Ectodermal cell (in vitro differentiated cells): Measurements from ENCODE around the gene IGSF21.
"Not testable (repeated sequence)": the region's sequence is repeated elsewhere in the genome, so short reads cannot be mapped to it uniquely, and the experiment has no call there.

ENCODE experiments used
- H3K27ac ChIP-seq: 2 replicates; pipeline ENCODE4 v1.7.0; 2013; ENCODE audit warnings: mild to moderate bottlenecking, low read depth, low read length; ENCODE audit not compliant: insufficient read depth, poor library complexity, severe bottlenecking
- H3K27me3 ChIP-seq: 2 replicates; pipeline ENCODE4 v1.7.0; 2013; ENCODE audit warnings: mild to moderate bottlenecking, low read length; ENCODE audit not compliant: insufficient read depth, control insufficient read depth, poor library complexity, severe bottlenecking
- H3K36me3 ChIP-seq: one replicate; pipeline ENCODE4 v1.7.0; 2013; ENCODE audit warnings: low read length; ENCODE audit not compliant: control insufficient read depth, insufficient read depth
- H3K4me1 ChIP-seq: one replicate; pipeline ENCODE4 v1.7.0; 2013; ENCODE audit warnings: low read length; ENCODE audit not compliant: control insufficient read depth, insufficient read depth
- H3K4me3 ChIP-seq: 2 replicates; pipeline ENCODE4 v1.7.0; 2013; ENCODE audit warnings: low read depth, low read length, control low read depth; ENCODE audit not compliant: insufficient read depth
- H3K9me3 ChIP-seq: 2 replicates; pipeline ENCODE4 v1.7.0; 2013; ENCODE audit warnings: mild to moderate bottlenecking, low read length, moderate library complexity; ENCODE audit not compliant: control insufficient read depth
- WGBS, 2 experiments: methylation state at CpG; one replicate each; pipeline ENCODE4 v1.1.7; 2013; ENCODE audit warnings: missing lambda C conversion rate in 2 of 2; 5-methylcytosine and 5-hydroxymethylcytosine counted together

Gene IGSF21

GRCh38 chr1:18410407-18410806, 302.8 kb downstream of the IGSF21 start:
- Histone ChIP-seq H3K4me1 (peaks cover 11% of the 10 kb centered on the region), H3K4me3 (no peak overlapping the region), H3K36me3 (no peaks in the 10 kb centered on the region), H3K27me3 (no peaks in the 10 kb centered on the region), H3K9me3 (no peaks in the 10 kb centered on the region), H3K27ac (no peak overlapping the region)
- 47 to 50% methylated on average over 13 of the region's 13 CpGs for WGBS, 2 experiments

GRCh38 chr1:18411321-18411720, 303.7 kb downstream of the IGSF21 start:
- Histone ChIP-seq H3K4me3 (no peak overlapping the region), H3K27me3 (no peaks in the 10 kb centered on the region), H3K36me3 (no peaks in the 10 kb centered on the region), H3K27ac (no peak overlapping the region), H3K9me3 (no peaks in the 10 kb centered on the region), H3K4me1 (peaks cover 11% of the 10 kb centered on the region)
- 95 to 97% methylated on average over 2 of the region's 2 CpGs for WGBS, 2 experiments

- H3K36me3 ChIP-seq = no peaks in the 10 kb centered on the region
- WGBS, 2 experiments = 94 to 96% methylated on average over 7 to 8 of the region's 8 CpGs
- no peaks in the 10 kb centered on the region for H3K9me3 ChIP-seq
- no peaks in the 10 kb centered on the region for H3K27me3 ChIP-seq
- no peak overlapping the region for H3K4me3 ChIP-seq
- H3K4me1 ChIP-seq = peaks cover 11% of the 10 kb centered on the region
- no peak overlapping the region for H3K27ac ChIP-seq
These were observed 304.4 kb downstream of the IGSF21 start for GRCh38 chr1:18411820-18412641.

GRCh38 chr1:18412882-18413353, 305.3 kb downstream of the IGSF21 start:
- no peaks in the 10 kb centered on the region for H3K9me3 ChIP-seq
- H3K4me3 ChIP-seq = no peak overlapping the region
- H3K4me1 ChIP-seq = peaks cover 12% of the 10 kb centered on the region
- H3K27me3 ChIP-seq = no peaks in the 10 kb centered on the region
- 94% methylated on average over 4 of the region's 4 CpGs for WGBS, 2 experiments
- H3K36me3 ChIP-seq = no peaks in the 10 kb centered on the region
- H3K27ac ChIP-seq = no peak overlapping the region

- Histone ChIP-seq H3K9me3 (no peaks in the 10 kb centered on the region), H3K4me1 (peaks cover 11% of the 10 kb centered on the region), H3K27me3 (no peaks in the 10 kb centered on the region), H3K36me3 (no peaks in the 10 kb centered on the region), H3K27ac (no peak overlapping the region), H3K4me3 (no peak overlapping the region)
- 69 to 76% methylated on average over 11 to 12 of the region's 13 CpGs for WGBS, 2 experiments
These were observed 306.1 kb downstream of the IGSF21 start for GRCh38 chr1:18413541-18414305.

GRCh38 chr1:18414321-18414720, 306.7 kb downstream of the IGSF21 start:
- Histone ChIP-seq H3K9me3 (no peaks in the 10 kb centered on the region), H3K36me3 (no peaks in the 10 kb centered on the region), H3K27ac (no peak overlapping the region), H3K27me3 (no peaks in the 10 kb centered on the region), H3K4me3 (no peak overlapping the region), H3K4me1 (peaks cover 6% of the 10 kb centered on the region)
- 90 to 93% methylated on average over 5 of the region's 5 CpGs for WGBS, 2 experiments

GRCh38 chr1:18414872-18415447, 307.4 kb downstream of the IGSF21 start:
- H3K27ac ChIP-seq = no peak overlapping the region
- H3K9me3 ChIP-seq = no peaks in the 10 kb centered on the region
- no peaks in the 10 kb centered on the region for H3K36me3 ChIP-seq
- H3K4me1 ChIP-seq = peaks cover 6% of the 10 kb centered on the region
- WGBS, 2 experiments = 89 to 93% methylated on average over 2 of the region's 2 CpGs
- no peaks in the 10 kb centered on the region for H3K27me3 ChIP-seq
- H3K4me3 ChIP-seq = no peak overlapping the region

- Histone ChIP-seq H3K36me3 (no peaks in the 10 kb centered on the region), H3K4me1 (peaks cover 6% of the 10 kb centered on the region), H3K27ac (no peak overlapping the region), H3K9me3 (no peaks in the 10 kb centered on the region), H3K4me3 (no peak overlapping the region), H3K27me3 (no peaks in the 10 kb centered on the region)
- 85 to 92% methylated on average over 2 of the region's 2 CpGs for WGBS, 2 experiments
These were observed 307.9 kb downstream of the IGSF21 start for GRCh38 chr1:18415448-18416027.

- not testable (repeated sequence) for H3K27ac ChIP-seq, H3K27me3 ChIP-seq, H3K4me3 ChIP-seq, H3K36me3 ChIP-seq, H3K4me1 ChIP-seq, H3K9me3 ChIP-seq
- WGBS, 2 experiments = 90 to 93% methylated on average over 5 of the region's 5 CpGs
These were observed 308.5 kb downstream of the IGSF21 start for GRCh38 chr1:18416126-18416525.
